Esophagus muscularis mucosa (tissue), 4 donors: Measurements from ENCODE around the gene ZNF350. TPM values are rescaled to one million over a fixed set of nuclear protein-coding genes. Genes with fewer than 3 reads are reported as not detected.
A peak's percentile ranks its signal among the peaks of the same experiment; 100 is the strongest.

ENCODE experiments used
- DNase-seq: peaks from one replicate; pipeline ENCODE4 v3.0.0-alpha.2; 2017; ENCODE audit errors: extremely low spot score
- H3K27ac ChIP-seq, 4 donors: fragments of 200-600 bp; sonication (generic); replicated peaks in 1 of 4; 1 replicate in 3 of 4; 2 replicates in 1 of 4; pipeline ENCODE4 v1.5.1; 2016 to 2019; ENCODE audit warnings: mild to moderate bottlenecking in 1 of 4
- H3K27me3 ChIP-seq, 4 donors: fragments of 200-600 bp; sonication (generic); one replicate each; pipeline versions ENCODE4 v1.5.1 to v1.6.0; 2016 to 2019
- H3K36me3 ChIP-seq, 4 donors: fragments of 200-600 bp; sonication (generic); one replicate each; pipeline ENCODE4 v1.5.1; 2016 to 2019
- H3K4me1 ChIP-seq, 4 donors: fragments of 200-600 bp; sonication (generic); one replicate each; pipeline ENCODE4 v1.5.1; 2016 to 2019
- H3K4me3 ChIP-seq, 4 donors: fragments of 200-600 bp; sonication (generic); 1 replicate in 2 of 4; 2 replicates in 2 of 4; pipeline ENCODE4 v1.5.1; 2016 to 2019; ENCODE audit warnings: mild to moderate bottlenecking in 4 of 4, moderate library complexity in 1 of 4
- H3K9me3 ChIP-seq, 4 donors: fragments of 200-600 bp; sonication (generic); 1 replicate in 3 of 4; 2 replicates in 1 of 4; pipeline ENCODE4 v1.5.1; 2016 to 2019
- EP300 ChIP-seq: sonication (generic); formaldehyde crosslinking; IDR thresholded peaks from one replicate; pipeline ENCODE4 v1.6.1; 2017; ENCODE audit warnings: antibody characterized with exemption
- POLR2A ChIP-seq: fragments of 450-650 bp; IDR thresholded peaks from one replicate; pipeline ENCODE4 v1.6.1; 2017; ENCODE audit warnings: antibody characterized with exemption, moderate library complexity, mild to moderate bottlenecking, low read depth
- POLR2AphosphoS5 ChIP-seq, 2 donors: sonication (generic); formaldehyde crosslinking; IDR thresholded peaks; one replicate each; pipeline ENCODE4 v1.6.1; 2017; ENCODE audit warnings: antibody characterized with exemption in 2 of 2
- WGBS: methylation state at CpG from one replicate; pipeline ENCODE4 v1.1.5; 2018; 5-methylcytosine and 5-hydroxymethylcytosine counted together
- intact Hi-C: fragments of 100-400 bp; cut with DNase I; formaldehyde crosslinking; loops from one replicate; pipeline ENCODE4 v1.15.1; 2023
- total RNA-seq, 4 donors: library from RNA; depleted of rRNA; stranded (reverse); fragments of >200 nt; gene quantifications; one replicate each; pipeline versions ENCODE4 v1.1.0 to v1.2.1, GENCODE V29; 2016
- TF ChIP-seq, protein P1 (sequence below), 3 experiments: fragments of 200-600 bp in 2 of 3; fragments of 450-650 bp in 1 of 3; sonication (generic) in 2 of 3; IDR thresholded peaks; one replicate each; pipeline ENCODE4 v1.5.1; 2017 to 2019; ENCODE audit warnings: antibody characterized with exemption in 3 of 3, mild to moderate bottlenecking in 2 of 3, moderate library complexity in 1 of 3

The ZNF350 gene
- total RNA-seq, 4 donors from 2014 or later = 9.2 to 14.6 (median 12.7) TPM

DNA sequence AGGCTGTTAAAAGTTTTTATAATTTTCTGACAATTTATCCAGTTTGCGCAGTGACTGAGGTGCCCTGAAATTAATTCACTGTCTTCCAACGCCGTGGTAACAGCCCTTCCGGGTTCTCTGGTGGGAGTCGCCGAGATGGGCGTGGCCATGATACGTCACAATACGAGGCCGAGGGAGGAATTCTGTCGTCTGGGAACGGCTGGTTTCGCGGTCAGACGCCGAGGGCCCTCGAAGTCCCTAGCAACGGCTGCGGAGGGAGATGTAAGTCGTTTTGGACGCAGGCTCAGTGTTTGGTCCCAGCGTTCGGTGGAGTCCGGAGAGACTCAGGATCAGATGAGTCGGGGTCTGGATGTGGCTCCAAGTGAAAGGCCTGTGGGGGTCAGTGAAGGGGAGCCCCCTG, 37.7 kb downstream of the ZNF350 start:
- peaks cover 19 to 75% (median 67%) of the 10 kb centered on the region in 4 donors for H3K9me3 ChIP-seq
- WGBS = 13% methylated on average over 17 of the region's 25 CpGs
- H3K27ac ChIP-seq = peak overlapping the region in 1 of 4 donors; percentile 58
- peaks cover 10 to 21% (median 18%) of the 10 kb centered on the region in 4 donors for H3K36me3 ChIP-seq
- no peak for DNase-seq
- no peaks in the 10 kb centered on the region for H3K4me1 ChIP-seq
- H3K27me3 ChIP-seq = no peaks in the 10 kb centered on the region
- TF ChIP-seq, protein P1, sequence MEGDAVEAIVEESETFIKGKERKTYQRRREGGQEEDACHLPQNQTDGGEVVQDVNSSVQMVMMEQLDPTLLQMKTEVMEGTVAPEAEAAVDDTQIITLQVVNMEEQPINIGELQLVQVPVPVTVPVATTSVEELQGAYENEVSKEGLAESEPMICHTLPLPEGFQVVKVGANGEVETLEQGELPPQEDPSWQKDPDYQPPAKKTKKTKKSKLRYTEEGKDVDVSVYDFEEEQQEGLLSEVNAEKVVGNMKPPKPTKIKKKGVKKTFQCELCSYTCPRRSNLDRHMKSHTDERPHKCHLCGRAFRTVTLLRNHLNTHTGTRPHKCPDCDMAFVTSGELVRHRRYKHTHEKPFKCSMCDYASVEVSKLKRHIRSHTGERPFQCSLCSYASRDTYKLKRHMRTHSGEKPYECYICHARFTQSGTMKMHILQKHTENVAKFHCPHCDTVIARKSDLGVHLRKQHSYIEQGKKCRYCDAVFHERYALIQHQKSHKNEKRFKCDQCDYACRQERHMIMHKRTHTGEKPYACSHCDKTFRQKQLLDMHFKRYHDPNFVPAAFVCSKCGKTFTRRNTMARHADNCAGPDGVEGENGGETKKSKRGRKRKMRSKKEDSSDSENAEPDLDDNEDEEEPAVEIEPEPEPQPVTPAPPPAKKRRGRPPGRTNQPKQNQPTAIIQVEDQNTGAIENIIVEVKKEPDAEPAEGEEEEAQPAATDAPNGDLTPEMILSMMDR (IDR thresholded peaks at IDR 0.05) = no peak
- no peak for TF ChIP-seq POLR2AphosphoS5 (IDR thresholded peaks at IDR 0.05)
- intact Hi-C loops = no loop called here
- H3K4me3 ChIP-seq = peak overlapping the region; percentile 27 to 42 (median 32)

DNA sequence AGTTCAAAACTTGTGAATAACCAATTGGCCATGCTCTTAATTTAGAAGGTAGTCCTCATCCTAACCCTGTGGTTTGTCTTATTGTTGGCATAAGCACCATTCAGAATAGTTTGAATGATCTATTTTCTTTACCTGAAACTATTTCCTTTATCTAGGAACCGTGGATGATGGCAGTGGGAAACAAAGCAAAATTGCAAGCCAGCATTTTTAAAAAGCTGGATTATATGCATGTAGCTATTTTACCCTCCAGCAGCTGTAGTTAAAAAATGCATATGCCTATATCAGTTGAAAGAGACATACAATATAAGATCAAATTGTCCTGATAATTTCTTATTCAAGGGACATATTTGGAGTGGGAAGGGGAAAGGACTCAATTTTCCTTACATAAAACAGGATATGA, 40.0 kb downstream of the ZNF350 start:
- WGBS = 95% methylated on average over 1 of the region's 1 CpG

DNA sequence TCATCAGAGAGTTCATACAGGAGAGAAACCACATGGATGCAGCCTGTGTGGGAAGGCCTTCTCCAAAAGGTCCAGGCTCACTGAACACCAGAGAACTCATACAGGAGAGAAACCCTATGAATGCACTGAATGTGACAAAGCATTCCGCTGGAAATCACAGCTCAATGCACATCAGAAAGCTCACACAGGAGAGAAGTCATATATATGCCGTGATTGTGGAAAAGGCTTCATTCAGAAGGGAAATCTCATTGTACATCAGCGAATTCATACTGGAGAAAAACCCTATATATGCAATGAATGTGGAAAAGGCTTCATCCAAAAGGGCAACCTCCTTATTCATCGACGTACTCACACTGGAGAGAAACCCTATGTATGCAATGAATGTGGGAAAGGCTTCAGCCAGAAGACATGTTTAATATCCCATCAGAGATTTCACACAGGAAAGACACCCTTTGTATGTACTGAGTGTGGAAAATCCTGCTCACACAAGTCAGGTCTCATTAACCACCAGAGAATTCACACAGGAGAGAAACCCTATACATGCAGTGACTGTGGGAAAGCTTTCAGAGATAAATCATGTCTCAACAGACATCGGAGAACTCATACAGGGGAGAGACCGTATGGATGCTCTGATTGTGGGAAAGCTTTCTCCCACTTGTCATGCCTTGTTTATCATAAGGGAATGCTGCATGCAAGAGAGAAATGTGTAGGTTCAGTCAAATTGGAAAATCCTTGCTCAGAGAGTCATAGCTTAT, 41.7 kb downstream of the ZNF350 start:
- WGBS = 95% methylated on average over 7 of the region's 7 CpGs
- Histone ChIP-seq H3K27me3 (no peaks in the 10 kb centered on the region), H3K4me3 (no peak overlapping the region), H3K27ac (no peak overlapping the region), H3K36me3 (peaks cover 50 to 61% (median 58%) of the 10 kb centered on the region in 4 donors), H3K9me3 (peaks cover 24 to 100% (median 97%) of the 10 kb centered on the region in 4 donors), H3K4me1 (no peaks in the 10 kb centered on the region)
- intact Hi-C loops = no loop called here
- DNase-seq = no peak
- no peak for TF ChIP-seq POLR2AphosphoS5 (IDR thresholded peaks at IDR 0.05)
- TF ChIP-seq, protein P1 (IDR thresholded peaks at IDR 0.05) = no peak
- TF ChIP-seq POLR2A = no peak
- no peak for TF ChIP-seq EP300

More for the DNA sequence above, 40.0 kb downstream of the ZNF350 start:
- no peaks in the 10 kb centered on the region for H3K27me3 ChIP-seq
- no peak overlapping the region for H3K4me3 ChIP-seq
- intact Hi-C loops = no loop called here
- H3K27ac ChIP-seq = no peak overlapping the region
- peaks cover 34 to 44% (median 42%) of the 10 kb centered on the region in 4 donors for H3K36me3 ChIP-seq
- no peak for DNase-seq
- H3K4me1 ChIP-seq = no peaks in the 10 kb centered on the region
- TF ChIP-seq, protein P1 (IDR thresholded peaks at IDR 0.05) = no peak
- TF ChIP-seq EP300 (no peak), POLR2AphosphoS5 (IDR thresholded peaks at IDR 0.05) (no peak), POLR2A (no peak)
- H3K9me3 ChIP-seq = peaks cover 24 to 94% (median 87%) of the 10 kb centered on the region in 4 donors

DNA sequence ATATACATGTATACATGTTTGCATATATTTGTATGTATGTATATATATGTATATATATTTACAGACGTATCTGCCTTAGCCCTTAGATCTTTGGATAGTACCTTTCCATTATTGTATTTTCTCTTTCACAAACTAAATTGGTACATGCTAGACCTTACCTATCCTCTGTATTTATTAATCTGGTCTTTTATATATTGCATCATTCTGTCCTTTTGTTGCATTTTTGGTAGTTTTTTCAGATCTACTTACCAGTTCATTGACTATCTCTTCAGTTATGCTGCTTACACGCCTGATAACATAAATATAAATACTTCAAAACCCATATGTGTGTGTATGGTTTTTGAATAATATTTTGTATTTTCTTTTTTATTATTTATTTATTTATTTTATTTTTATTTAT, 47.7 kb downstream of the ZNF350 start:
- peaks cover 5 to 90% (median 78%) of the 10 kb centered on the region in 4 donors for H3K9me3 ChIP-seq
- H3K27me3 ChIP-seq = no peaks in the 10 kb centered on the region
- TF ChIP-seq POLR2AphosphoS5 (IDR thresholded peaks at IDR 0.05) (no peak), EP300 (no peak), POLR2A (no peak)
- TF ChIP-seq, protein P1 (IDR thresholded peaks at IDR 0.05) = no peak
- H3K4me1 ChIP-seq = no peaks in the 10 kb centered on the region
- peaks cover 95 to 100% (median 97%) of the 10 kb centered on the region in 4 donors for H3K36me3 ChIP-seq
- no peak for DNase-seq
- no peak overlapping the region for H3K27ac ChIP-seq
- 96% methylated on average over 2 of the region's 2 CpGs for WGBS
- intact Hi-C loops = no loop called here
- H3K4me3 ChIP-seq = no peak overlapping the region
